ENCODE measurements around the gene TBC1D17.

The TBC1D17 gene

DNA sequence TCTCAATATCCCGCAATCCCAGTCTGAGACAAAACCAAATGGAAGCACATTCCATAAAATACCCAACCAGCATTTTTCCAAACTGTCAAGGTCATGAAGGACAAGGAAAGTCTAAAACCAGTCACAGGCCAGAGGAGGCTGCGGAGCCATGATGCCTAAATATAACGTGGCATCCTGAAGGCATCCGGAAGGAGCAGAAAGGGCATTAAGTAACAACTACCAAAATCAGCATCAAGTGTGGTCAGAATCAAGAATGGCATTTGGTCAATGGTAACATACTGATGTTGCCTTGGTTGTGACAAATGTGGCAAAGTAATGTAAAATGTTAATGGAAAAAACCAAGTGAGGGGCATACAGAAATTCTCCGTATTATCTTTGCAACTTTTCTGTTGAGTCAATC lies 48.0 kb downstream of the TBC1D17 start (continued):
- TF ChIP-seq, protein P1, sequence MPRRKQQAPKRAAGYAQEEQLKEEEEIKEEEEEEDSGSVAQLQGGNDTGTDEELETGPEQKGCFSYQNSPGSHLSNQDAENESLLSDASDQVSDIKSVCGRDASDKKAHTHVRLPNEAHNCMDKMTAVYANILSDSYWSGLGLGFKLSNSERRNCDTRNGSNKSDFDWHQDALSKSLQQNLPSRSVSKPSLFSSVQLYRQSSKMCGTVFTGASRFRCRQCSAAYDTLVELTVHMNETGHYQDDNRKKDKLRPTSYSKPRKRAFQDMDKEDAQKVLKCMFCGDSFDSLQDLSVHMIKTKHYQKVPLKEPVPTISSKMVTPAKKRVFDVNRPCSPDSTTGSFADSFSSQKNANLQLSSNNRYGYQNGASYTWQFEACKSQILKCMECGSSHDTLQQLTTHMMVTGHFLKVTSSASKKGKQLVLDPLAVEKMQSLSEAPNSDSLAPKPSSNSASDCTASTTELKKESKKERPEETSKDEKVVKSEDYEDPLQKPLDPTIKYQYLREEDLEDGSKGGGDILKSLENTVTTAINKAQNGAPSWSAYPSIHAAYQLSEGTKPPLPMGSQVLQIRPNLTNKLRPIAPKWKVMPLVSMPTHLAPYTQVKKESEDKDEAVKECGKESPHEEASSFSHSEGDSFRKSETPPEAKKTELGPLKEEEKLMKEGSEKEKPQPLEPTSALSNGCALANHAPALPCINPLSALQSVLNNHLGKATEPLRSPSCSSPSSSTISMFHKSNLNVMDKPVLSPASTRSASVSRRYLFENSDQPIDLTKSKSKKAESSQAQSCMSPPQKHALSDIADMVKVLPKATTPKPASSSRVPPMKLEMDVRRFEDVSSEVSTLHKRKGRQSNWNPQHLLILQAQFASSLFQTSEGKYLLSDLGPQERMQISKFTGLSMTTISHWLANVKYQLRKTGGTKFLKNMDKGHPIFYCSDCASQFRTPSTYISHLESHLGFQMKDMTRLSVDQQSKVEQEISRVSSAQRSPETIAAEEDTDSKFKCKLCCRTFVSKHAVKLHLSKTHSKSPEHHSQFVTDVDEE (CRISPR knock-in tag; IDR thresholded peaks at IDR 0.05), result no peak
- TF ChIP-seq PPARA (CRISPR knock-in tag; IDR thresholded peaks at IDR 0.05; ENCODE audit: borderline replicate concordance), result no peak

DNA sequence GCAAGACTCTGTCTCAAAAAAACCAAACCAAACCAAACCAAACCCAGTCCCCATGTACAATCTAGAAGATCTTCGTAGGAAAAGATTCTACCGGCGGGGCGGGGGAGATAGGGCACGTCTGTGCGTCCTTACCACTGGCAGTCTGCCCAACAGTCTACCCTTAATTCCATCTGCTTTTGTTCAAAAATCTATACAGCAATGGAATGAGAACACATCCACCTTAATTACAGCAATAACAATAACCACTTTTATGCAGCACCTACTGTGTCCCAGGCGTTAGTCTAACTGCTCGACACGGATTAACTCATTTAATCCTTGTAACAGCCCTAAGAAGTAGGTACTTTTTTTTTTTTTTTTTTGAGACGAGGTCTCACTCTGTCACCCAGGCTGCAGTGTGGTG lies 49.0 kb downstream of the TBC1D17 start:
- TF ChIP-seq ESRRG (CRISPR knock-in tag; IDR thresholded peaks at IDR 0.05) (no peak), SNAI2 (CRISPR knock-in tag; IDR thresholded peaks at IDR 0.05) (no peak), OSR1 (CRISPR knock-in tag; IDR thresholded peaks at IDR 0.05) (no peak), TCF4 (CRISPR knock-in tag; IDR thresholded peaks at IDR 0.05; ENCODE audit: borderline replicate concordance) (no peak), BACH2 (CRISPR knock-in tag; IDR thresholded peaks at IDR 0.05; ENCODE audit: borderline replicate concordance) (no peak), ZFP3 (CRISPR knock-in tag; IDR thresholded peaks at IDR 0.05) (no peak), ZNF8 (CRISPR knock-in tag; IDR thresholded peaks at IDR 0.05) (no peak), ISL1 (CRISPR knock-in tag; IDR thresholded peaks at IDR 0.05) (no peak), ARNTL (CRISPR knock-in tag; IDR thresholded peaks at IDR 0.05; ENCODE audit: borderline replicate concordance, low read depth) (no peak), TOX (CRISPR knock-in tag; IDR thresholded peaks at IDR 0.05; ENCODE audit: borderline replicate concordance) (no peak), ZNF70 (CRISPR knock-in tag; IDR thresholded peaks at IDR 0.05) (no peak), PPARA (CRISPR knock-in tag; IDR thresholded peaks at IDR 0.05; ENCODE audit: borderline replicate concordance) (no peak), ZFP30 (CRISPR knock-in tag; IDR thresholded peaks at IDR 0.05) (no peak), GLIS3 (CRISPR knock-in tag; IDR thresholded peaks at IDR 0.05) (no peak)
- TF ChIP-seq, protein P1 (CRISPR knock-in tag; IDR thresholded peaks at IDR 0.05), result no peak
- TF ChIP-seq, protein P2, sequence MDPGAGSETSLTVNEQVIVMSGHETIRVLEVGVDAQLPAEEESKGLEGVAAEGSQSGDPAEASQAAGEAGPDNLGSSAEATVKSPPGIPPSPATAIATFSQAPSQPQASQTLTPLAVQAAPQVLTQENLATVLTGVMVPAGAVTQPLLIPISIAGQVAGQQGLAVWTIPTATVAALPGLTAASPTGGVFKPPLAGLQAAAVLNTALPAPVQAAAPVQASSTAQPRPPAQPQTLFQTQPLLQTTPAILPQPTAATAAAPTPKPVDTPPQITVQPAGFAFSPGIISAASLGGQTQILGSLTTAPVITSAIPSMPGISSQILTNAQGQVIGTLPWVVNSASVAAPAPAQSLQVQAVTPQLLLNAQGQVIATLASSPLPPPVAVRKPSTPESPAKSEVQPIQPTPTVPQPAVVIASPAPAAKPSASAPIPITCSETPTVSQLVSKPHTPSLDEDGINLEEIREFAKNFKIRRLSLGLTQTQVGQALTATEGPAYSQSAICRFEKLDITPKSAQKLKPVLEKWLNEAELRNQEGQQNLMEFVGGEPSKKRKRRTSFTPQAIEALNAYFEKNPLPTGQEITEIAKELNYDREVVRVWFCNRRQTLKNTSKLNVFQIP (CRISPR knock-in tag; IDR thresholded peaks at IDR 0.05; ENCODE audit: borderline replicate concordance, low read depth), result no peak
- TF ChIP-seq, protein P3, sequence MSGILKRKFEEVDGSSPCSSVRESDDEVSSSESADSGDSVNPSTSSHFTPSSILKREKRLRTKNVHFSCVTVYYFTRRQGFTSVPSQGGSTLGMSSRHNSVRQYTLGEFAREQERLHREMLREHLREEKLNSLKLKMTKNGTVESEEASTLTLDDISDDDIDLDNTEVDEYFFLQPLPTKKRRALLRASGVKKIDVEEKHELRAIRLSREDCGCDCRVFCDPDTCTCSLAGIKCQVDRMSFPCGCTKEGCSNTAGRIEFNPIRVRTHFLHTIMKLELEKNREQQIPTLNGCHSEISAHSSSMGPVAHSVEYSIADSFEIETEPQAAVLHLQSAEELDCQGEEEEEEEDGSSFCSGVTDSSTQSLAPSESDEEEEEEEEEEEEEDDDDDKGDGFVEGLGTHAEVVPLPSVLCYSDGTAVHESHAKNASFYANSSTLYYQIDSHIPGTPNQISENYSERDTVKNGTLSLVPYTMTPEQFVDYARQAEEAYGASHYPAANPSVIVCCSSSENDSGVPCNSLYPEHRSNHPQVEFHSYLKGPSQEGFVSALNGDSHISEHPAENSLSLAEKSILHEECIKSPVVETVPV (CRISPR knock-in tag; IDR thresholded peaks at IDR 0.05), result no peak
- TF ChIP-seq, protein P4, sequence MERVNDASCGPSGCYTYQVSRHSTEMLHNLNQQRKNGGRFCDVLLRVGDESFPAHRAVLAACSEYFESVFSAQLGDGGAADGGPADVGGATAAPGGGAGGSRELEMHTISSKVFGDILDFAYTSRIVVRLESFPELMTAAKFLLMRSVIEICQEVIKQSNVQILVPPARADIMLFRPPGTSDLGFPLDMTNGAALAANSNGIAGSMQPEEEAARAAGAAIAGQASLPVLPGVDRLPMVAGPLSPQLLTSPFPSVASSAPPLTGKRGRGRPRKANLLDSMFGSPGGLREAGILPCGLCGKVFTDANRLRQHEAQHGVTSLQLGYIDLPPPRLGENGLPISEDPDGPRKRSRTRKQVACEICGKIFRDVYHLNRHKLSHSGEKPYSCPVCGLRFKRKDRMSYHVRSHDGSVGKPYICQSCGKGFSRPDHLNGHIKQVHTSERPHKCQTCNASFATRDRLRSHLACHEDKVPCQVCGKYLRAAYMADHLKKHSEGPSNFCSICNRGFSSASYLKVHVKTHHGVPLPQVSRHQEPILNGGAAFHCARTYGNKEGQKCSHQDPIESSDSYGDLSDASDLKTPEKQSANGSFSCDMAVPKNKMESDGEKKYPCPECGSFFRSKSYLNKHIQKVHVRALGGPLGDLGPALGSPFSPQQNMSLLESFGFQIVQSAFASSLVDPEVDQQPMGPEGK (CRISPR knock-in tag; IDR thresholded peaks at IDR 0.05; ENCODE audit: borderline replicate concordance), result no peak
- no peak for ATAC-seq

DNA sequence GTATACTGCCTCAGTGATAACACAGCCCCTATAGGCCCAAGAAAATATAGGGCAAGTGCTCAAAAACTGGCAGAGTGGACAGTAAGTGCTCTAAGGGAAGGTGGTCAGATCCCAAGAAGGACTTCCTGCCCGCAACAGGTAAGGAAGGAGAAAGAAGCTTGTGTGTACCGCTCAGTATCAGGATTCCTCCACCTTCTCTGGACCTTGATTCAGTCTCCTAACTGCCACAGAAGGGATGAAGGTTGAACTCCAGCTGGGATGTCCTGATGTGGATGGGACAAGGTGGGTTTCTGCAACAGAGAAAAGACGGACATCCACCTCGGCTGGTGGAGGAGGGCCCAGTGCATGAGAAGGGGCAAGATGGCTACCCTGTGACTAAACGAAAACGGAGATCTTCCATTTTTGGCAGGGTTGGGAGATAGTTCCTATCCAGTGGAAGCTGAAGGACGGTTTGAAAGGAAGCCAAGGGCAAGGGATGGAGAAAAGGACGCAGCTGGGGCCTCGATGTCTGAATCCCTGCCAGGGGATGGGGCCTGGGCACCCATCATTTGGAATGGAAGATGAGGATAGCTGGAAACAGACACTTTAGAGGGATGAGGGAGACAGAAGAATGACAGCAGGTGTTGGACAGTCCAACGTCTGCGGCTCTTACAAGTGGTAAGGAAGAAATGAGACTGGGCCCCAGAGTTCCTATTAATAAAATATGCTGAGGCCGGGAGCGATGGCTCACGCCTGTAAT lies 50.2 kb downstream of the TBC1D17 start:
- ATAC-seq, result no peak
- TF ChIP-seq ARNTL (CRISPR knock-in tag; IDR thresholded peaks at IDR 0.05; ENCODE audit: borderline replicate concordance, low read depth), result no peak

All from SK-N-SH treated with all-trans-retinoic acid at 6 μM for 48 hours (cell line).